ENCODE results near the gene C11orf58. TPM values are rescaled to one million over a fixed set of nuclear protein-coding genes. Genes with fewer than 3 reads are reported as not detected.

C11orf58 gene
- 231 and 244 TPM in 2 replicates for total RNA-seq

DNA sequence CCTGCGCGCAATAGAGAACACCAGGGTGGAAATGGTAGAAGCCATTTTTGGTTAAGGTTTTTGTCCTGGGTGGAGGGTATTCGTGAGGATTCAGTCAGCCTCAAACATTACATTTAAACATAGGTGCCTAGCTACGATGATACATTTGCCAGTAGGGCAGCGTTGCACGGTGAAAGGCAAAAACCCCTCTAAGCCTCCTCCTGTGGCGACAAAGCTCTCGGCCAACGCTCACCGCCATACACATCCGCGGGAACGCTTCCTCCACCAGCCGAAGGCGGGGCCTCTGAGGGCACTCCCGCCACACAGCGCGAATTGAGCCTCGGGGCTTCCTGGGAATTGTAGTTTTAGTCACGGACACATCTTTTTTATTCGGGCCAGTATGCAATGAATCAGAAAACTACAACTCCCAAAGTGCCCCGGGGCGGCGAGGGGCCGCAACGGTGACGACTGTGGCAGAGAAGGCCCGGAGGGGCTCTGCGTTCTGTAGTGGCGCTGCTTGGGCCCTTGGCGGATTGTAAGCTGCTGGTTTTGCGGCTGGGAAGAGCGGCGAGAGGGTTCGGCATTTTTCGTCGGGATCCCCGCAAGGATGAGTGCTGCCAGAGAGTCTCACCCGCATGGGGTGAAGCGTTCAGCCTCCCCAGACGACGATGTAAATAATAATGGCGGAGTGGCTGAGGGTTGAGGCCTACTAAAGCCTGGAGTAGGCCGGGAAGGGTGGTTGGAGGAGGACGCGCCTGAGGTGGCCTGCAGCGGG lies at the start of gene C11orf58:
Gene C11orf58, plus strand, starts transcription at position 455 of the 754 bp plus-strand sequence. Its CDS starts 132 bp downstream, at position 587.

